NCI-H1417 treated with DMSO at 0.1 percent for 48 hours (cell line): ENCODE data around the gene GSTO2.

Experiments
- DNase-seq: peaks from one replicate; lab custom pipeline; 2025; lab: John Stamatoyannopoulos, UW

The GSTO2 gene

GRCh38 chr10:104308439-104308903 is 39.5 kb downstream of the GSTO2 start:
- no peak for DNase-seq

- no peak for DNase-seq
These were observed 41.3 kb downstream of the GSTO2 start for GRCh38 chr10:104309980-104310978.

GRCh38 chr10:104311184-104311720 is 42.3 kb downstream of the GSTO2 start:
- DNase-seq: no peak

- no peak for DNase-seq
These were observed 45.9 kb downstream of the GSTO2 start for GRCh38 chr10:104314591-104315485.

GRCh38 chr10:104315486-104315921 is 46.5 kb downstream of the GSTO2 start:
- DNase-seq: no peak

- no peak for DNase-seq
These were observed 47.5 kb downstream of the GSTO2 start for GRCh38 chr10:104316321-104317099.

- DNase-seq: no peak
These were observed 48.3 kb downstream of the GSTO2 start for GRCh38 chr10:104317269-104317710.

- no peak for DNase-seq
These were observed 48.8 kb downstream of the GSTO2 start for GRCh38 chr10:104317726-104318299.

GRCh38 chr10:104318326-104318725 is 49.3 kb downstream of the GSTO2 start:
- no peak for DNase-seq

GRCh38 chr10:104318810-104319741 is 50.1 kb downstream of the GSTO2 start:
- no peak for DNase-seq

GRCh38 chr10:104321226-104321625 is 52.2 kb downstream of the GSTO2 start:
- DNase-seq: no peak

- DNase-seq: no peak
These were observed 52.9 kb downstream of the GSTO2 start for GRCh38 chr10:104321725-104322415.

- no peak for DNase-seq
These were observed 53.4 kb downstream of the GSTO2 start for GRCh38 chr10:104322416-104322782.

GRCh38 chr10:104323085-104323484 is 54.1 kb downstream of the GSTO2 start:
- no peak for DNase-seq

- no peak for DNase-seq
These were observed 54.8 kb downstream of the GSTO2 start for GRCh38 chr10:104323760-104324201.

GRCh38 chr10:104324221-104324686 is 55.3 kb downstream of the GSTO2 start:
- no peak for DNase-seq

GRCh38 chr10:104324931-104325330 is 55.9 kb downstream of the GSTO2 start:
- DNase-seq: no peak

- no peak for DNase-seq
These were observed 56.8 kb downstream of the GSTO2 start for GRCh38 chr10:104325436-104326435.
